Transverse colon (tissue), 4 donors: ENCODE data around the gene SIX3. TPM values are rescaled to one million over a fixed set of nuclear protein-coding genes. Genes with fewer than 3 reads are reported as not detected.

Experiments used
- DNase-seq: peaks from one replicate; pipeline ENCODE4 v3.0.0-alpha.2; 2019
- H3K27ac ChIP-seq, 4 donors: fragments of 200-600 bp; sonication (generic); 2 replicates each; pipeline ENCODE4 v1.5.1; 2016 to 2018; ENCODE audit warnings: inconsistent platforms in 4 of 4
- H3K27me3 ChIP-seq: fragments of 200-600 bp; sonication (generic); 2 replicates; pipeline ENCODE4 v1.5.1; 2017; ENCODE audit warnings: inconsistent platforms
- H3K36me3 ChIP-seq, 4 donors: fragments of 200-600 bp; sonication (generic); 2 replicates each; pipeline ENCODE4 v1.5.1; 2017 to 2019; ENCODE audit warnings: inconsistent platforms in 4 of 4
- H3K4me1 ChIP-seq, 4 donors: fragments of 200-600 bp; sonication (generic); 2 replicates each; pipeline ENCODE4 v1.5.1; 2017 to 2020; ENCODE audit warnings: inconsistent platforms in 4 of 4
- H3K4me3 ChIP-seq, 4 donors: fragments of 200-600 bp; sonication (generic); 1 replicate in 1 of 4; 2 replicates in 3 of 4; pipeline versions ENCODE4 v1.5.1 to v1.6.1; 2017 to 2019; ENCODE audit warnings: inconsistent platforms in 4 of 4
- H3K9me3 ChIP-seq, 2 donors: fragments of 200-600 bp; sonication (generic); 2 replicates each; pipeline ENCODE4 v1.5.1; 2017 to 2019; ENCODE audit warnings: inconsistent platforms in 2 of 2
- EP300 ChIP-seq: sonication (generic); formaldehyde crosslinking; IDR thresholded peaks from one replicate; pipeline ENCODE4 v1.6.1; 2017; ENCODE audit warnings: antibody characterized with exemption, low read depth
- POLR2A ChIP-seq: fragments of 450-650 bp; IDR thresholded peaks from one replicate; pipeline ENCODE4 v1.6.1; 2016; ENCODE audit warnings: antibody characterized with exemption, mild to moderate bottlenecking, moderate library complexity
- POLR2AphosphoS5 ChIP-seq, 3 donors: sonication (generic); formaldehyde crosslinking; IDR thresholded peaks; one replicate each; pipeline ENCODE4 v1.6.1; 2016; ENCODE audit warnings: antibody characterized with exemption in 3 of 3
- WGBS, 2 donors: methylation state at CpG; one replicate each; pipeline ENCODE4 v1.1.5; 2018; ENCODE audit warnings: low coverage in 1 of 2; 5-methylcytosine and 5-hydroxymethylcytosine counted together
- in situ Hi-C, 4 donors: fragments of 200-750 bp; cut with MboI; loops; one replicate each; pipeline versions ENCODE4 v1.15.0 to v1.15.1; 2017; ENCODE audit warnings: low sequenced_read_pairs in 3 of 4, low pct_ligation_motif_present in 1 of 4, low pct_unique_long_range_greater_than_20kb in 1 of 4
- intact Hi-C: fragments of 100-400 bp; cut with DNase I; formaldehyde crosslinking; loops from one replicate; pipeline ENCODE4 v1.15.1; 2023; ENCODE audit warnings: low total_unique reads
- total RNA-seq, 4 donors: library from RNA; depleted of rRNA; stranded (reverse); fragments of >200 nt; gene quantifications; one replicate each; pipeline ENCODE4 v1.1.0, GENCODE V29; 2016
- TF ChIP-seq, protein P1 (sequence below), 5 experiments: fragments of 200-600 bp in 3 of 5; fragments of 450-650 bp in 2 of 5; sonication (generic) in 3 of 5; IDR thresholded peaks; 1 replicate in 2 of 5; 2 replicates in 3 of 5; pipeline ENCODE4 v1.5.1; 2016 to 2017; ENCODE audit warnings: antibody characterized with exemption in 5 of 5, inconsistent platforms in 3 of 5, mild to moderate bottlenecking in 2 of 5, moderate library complexity in 1 of 5

SIX3 gene
- total RNA-seq, 4 donors from 2014 or later, result not detected

- intact Hi-C loops, result no loop called here
- Histone ChIP-seq H3K36me3 (no peaks in the 10 kb centered on the region), H3K27me3 (peaks cover 87% of the 10 kb centered on the region), H3K9me3 (no peaks in the 10 kb centered on the region), H3K4me1 (peaks cover 14 to 31% (median 26%) of the 10 kb centered on the region in 4 donors), H3K27ac (no peak overlapping the region), H3K4me3 (peak overlapping the region in 1 of 4 donors; percentile 25)
- peak; percentile 72 for DNase-seq
- TF ChIP-seq, protein P1, sequence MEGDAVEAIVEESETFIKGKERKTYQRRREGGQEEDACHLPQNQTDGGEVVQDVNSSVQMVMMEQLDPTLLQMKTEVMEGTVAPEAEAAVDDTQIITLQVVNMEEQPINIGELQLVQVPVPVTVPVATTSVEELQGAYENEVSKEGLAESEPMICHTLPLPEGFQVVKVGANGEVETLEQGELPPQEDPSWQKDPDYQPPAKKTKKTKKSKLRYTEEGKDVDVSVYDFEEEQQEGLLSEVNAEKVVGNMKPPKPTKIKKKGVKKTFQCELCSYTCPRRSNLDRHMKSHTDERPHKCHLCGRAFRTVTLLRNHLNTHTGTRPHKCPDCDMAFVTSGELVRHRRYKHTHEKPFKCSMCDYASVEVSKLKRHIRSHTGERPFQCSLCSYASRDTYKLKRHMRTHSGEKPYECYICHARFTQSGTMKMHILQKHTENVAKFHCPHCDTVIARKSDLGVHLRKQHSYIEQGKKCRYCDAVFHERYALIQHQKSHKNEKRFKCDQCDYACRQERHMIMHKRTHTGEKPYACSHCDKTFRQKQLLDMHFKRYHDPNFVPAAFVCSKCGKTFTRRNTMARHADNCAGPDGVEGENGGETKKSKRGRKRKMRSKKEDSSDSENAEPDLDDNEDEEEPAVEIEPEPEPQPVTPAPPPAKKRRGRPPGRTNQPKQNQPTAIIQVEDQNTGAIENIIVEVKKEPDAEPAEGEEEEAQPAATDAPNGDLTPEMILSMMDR (IDR thresholded peaks at IDR 0.05), result peak; percentile 81 to 91 (median 82)
- TF ChIP-seq POLR2A, result no peak
- WGBS, 2 donors, result 11 to 40% methylated on average over 6 to 38 of the region's 38 CpGs
- in situ Hi-C loops, result loop anchor here (10.0 to 25.0 kb wide), 4 partner anchors 468 to 918 kb away; no protein-coding TSS in a partner anchor
These were observed 14.3 kb downstream of the SIX3 start for GRCh38 chr2:44955593-44956392.

DNA sequence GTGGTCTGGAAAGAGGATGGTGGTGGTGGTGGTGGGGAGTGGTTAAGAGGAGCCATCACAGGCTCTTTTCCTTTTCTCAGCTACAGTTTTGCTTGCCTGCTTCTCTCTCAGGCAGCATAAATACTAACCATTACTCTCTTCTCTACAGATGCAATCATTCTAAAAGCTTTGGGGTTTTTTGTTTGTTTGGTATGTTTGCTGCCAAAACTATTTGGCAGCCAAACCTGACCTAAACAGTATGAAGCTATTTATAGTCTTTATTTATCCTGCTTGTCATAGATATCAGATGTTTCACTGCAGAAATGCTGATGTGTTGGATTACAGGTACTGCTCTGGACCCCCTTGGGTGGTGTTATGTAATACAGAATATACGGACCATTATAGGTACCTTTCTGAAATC, 15.3 kb downstream of the SIX3 start:
- intact Hi-C loops (no loop called here), in situ Hi-C loops (loop anchor here (10.0 to 25.0 kb wide), 4 partner anchors 470 to 920 kb away; no protein-coding TSS in a partner anchor)
- peaks cover 76% of the 10 kb centered on the region for H3K27me3 ChIP-seq
- 68% methylated on average over 1 of the region's 1 CpG; no CpG with 5 or more reads in 1 of the 2 donors for WGBS, 2 donors
- TF ChIP-seq POLR2A (no peak), POLR2AphosphoS5 (IDR thresholded peaks at IDR 0.05) (no peak), EP300 (no peak)
- TF ChIP-seq, protein P1 (IDR thresholded peaks at IDR 0.05), result no peak
- peaks cover 14 to 29% (median 23%) of the 10 kb centered on the region in 4 donors for H3K4me1 ChIP-seq
- no peak for DNase-seq
- H3K9me3 ChIP-seq, result no peaks in the 10 kb centered on the region
- H3K36me3 ChIP-seq, result no peaks in the 10 kb centered on the region
- no peak overlapping the region for H3K27ac ChIP-seq
- no peak overlapping the region for H3K4me3 ChIP-seq

DNA sequence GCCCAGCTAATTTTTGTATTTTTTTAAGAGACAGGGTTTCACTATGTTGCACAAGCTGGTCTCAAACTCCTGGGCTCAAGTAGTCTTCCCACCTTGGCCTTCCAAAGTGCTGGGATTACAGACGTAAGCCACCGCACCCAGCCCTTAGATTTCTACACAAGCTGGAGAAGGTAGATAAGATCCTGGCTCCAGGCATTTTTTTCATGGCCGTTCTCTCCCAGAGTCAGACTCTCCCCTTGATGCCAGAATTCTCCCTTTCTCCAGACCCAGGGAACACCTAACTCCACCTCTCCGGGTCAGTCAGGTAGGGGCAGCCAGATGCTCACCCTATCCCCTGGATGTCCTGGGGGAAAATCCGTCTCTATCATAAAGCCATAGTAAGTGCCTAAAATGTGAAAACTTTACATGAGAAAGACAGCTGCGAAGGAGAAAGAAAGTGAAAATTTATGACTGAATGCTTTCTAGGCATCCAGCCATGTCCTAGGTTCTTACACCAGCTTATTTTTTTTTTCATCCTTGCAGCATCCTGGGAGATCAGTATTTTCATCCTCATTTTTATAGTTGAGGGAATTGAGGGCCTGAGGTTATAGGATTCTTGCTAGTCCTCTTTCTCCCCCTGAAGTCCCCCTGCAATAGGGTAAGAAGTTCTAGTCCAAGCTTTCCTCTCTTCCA, 16.3 kb downstream of the SIX3 start:
- 68 to 77% methylated on average over 2 to 6 of the region's 6 CpGs for WGBS, 2 donors
- Histone ChIP-seq H3K4me1 (peaks cover 6 to 20% (median 14%) of the 10 kb centered on the region in 4 donors), H3K27me3 (peaks cover 67% of the 10 kb centered on the region), H3K36me3 (no peaks in the 10 kb centered on the region), H3K4me3 (no peak overlapping the region), H3K9me3 (no peaks in the 10 kb centered on the region), H3K27ac (no peak overlapping the region)
- intact Hi-C loops, result no loop called here
- in situ Hi-C loops, result loop anchor here (10.0 to 25.0 kb wide), 4 partner anchors 470 to 920 kb away; no protein-coding TSS in a partner anchor
- TF ChIP-seq, protein P1 (IDR thresholded peaks at IDR 0.05), result no peak
- TF ChIP-seq POLR2AphosphoS5 (IDR thresholded peaks at IDR 0.05), result no peak
- no peak for TF ChIP-seq EP300
- no peak for TF ChIP-seq POLR2A
- no peak for DNase-seq

DNA sequence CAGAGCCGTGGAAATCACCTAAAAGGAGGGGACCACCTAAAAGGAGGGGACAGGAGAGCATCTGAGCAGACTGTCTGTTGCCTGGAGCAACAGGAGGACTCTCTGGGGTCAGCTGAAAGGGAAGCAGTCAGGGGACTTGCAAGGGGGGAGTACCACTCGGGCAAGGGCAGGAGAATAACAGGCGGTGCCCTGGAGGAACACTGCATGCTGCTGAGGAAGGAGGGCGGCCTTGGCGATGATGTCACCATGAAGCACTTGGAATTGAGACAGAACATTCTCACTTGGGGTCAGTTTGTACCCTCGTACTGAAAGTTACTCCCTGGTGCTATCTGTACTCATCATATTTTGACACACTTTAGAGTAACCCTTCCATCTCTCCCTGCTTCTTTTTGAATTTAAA, 18.4 kb downstream of the SIX3 start:
- WGBS, 2 donors, result 71% methylated on average over 6 of the region's 6 CpGs; no CpG with 5 or more reads in 1 of the 2 donors

More for the DNA sequence above, 18.4 kb downstream of the SIX3 start:
- Histone ChIP-seq H3K4me1 (peaks cover 3 to 12% (median 8%) of the 10 kb centered on the region in 4 donors), H3K4me3 (no peak overlapping the region), H3K36me3 (no peaks in the 10 kb centered on the region), H3K27me3 (peaks cover 61% of the 10 kb centered on the region), H3K9me3 (no peaks in the 10 kb centered on the region), H3K27ac (no peak overlapping the region)
- intact Hi-C loops, result no loop called here
- TF ChIP-seq POLR2A, result no peak
- TF ChIP-seq, protein P1 (IDR thresholded peaks at IDR 0.05), result no peak
- no peak for TF ChIP-seq EP300
- TF ChIP-seq POLR2AphosphoS5 (IDR thresholded peaks at IDR 0.05), result no peak
- in situ Hi-C loops, result loop anchor here (10.0 to 25.0 kb wide), 4 partner anchors 473 to 923 kb away; no protein-coding TSS in a partner anchor
- no peak for DNase-seq
